Stomach (tissue), 9 donors: Measurements from ENCODE around the gene MAN1A1. TPM values are rescaled to one million over a fixed set of nuclear protein-coding genes. Genes with fewer than 3 reads are reported as not detected.
A peak's percentile ranks its signal among the peaks of the same experiment; 100 is the strongest.

Experiments used
- DNase-seq, 2 donors: peaks; one replicate each; pipeline versions ENCODE4 v3.0.0 to v3.0.0-alpha.2; 2013 to 2019
- H3K27ac ChIP-seq, 5 donors: fragments of 200-600 bp in 4 of 5; sonication (generic) in 4 of 5; one replicate each; pipeline ENCODE4 v1.5.1; 2013 to 2019; ENCODE audit warnings: mild to moderate bottlenecking in 1 of 5, moderate library complexity in 1 of 5
- H3K27me3 ChIP-seq, 3 donors: fragments of 200-600 bp; sonication (generic); one replicate each; pipeline ENCODE4 v1.5.1; 2017 to 2019; ENCODE audit warnings: mixed run types in 1 of 3
- H3K36me3 ChIP-seq, 4 donors: fragments of 200-600 bp; sonication (generic); 1 replicate in 3 of 4; 2 replicates in 1 of 4; pipeline ENCODE4 v1.5.1; 2016 to 2019
- H3K4me1 ChIP-seq, 4 donors: fragments of 200-600 bp; sonication (generic); one replicate each; pipeline ENCODE4 v1.5.1; 2016 to 2019
- H3K4me3 ChIP-seq, 4 donors: fragments of 200-600 bp; sonication (generic) in 3 of 4; one replicate each; pipeline ENCODE4 v1.5.1; 2016 to 2019; ENCODE audit warnings: mild to moderate bottlenecking in 1 of 4
- H3K9me3 ChIP-seq, 4 donors: fragments of 200-600 bp; sonication (generic); one replicate each; pipeline ENCODE4 v1.5.1; 2016 to 2019
- CTCF ChIP-seq, 7 experiments: fragments of 450-650 bp in 4 of 7; fragments of 200-600 bp in 3 of 7; sonication (generic) in 3 of 7; IDR thresholded peaks; one replicate each; pipeline ENCODE4 v1.5.1; 2016 to 2019; ENCODE audit warnings: antibody characterized with exemption in 7 of 7, control low read depth in 2 of 7, mild to moderate bottlenecking in 1 of 7
- EP300 ChIP-seq: sonication (generic); formaldehyde crosslinking; IDR thresholded peaks from one replicate; pipeline ENCODE4 v1.6.1; 2017; ENCODE audit warnings: antibody characterized with exemption
- POLR2A ChIP-seq, 4 donors: fragments of 450-650 bp; IDR thresholded peaks; one replicate each; pipeline ENCODE4 v1.6.1; 2016; ENCODE audit warnings: antibody characterized with exemption in 4 of 4, control low read depth in 2 of 4, mild to moderate bottlenecking in 1 of 4, moderate library complexity in 1 of 4
- POLR2AphosphoS5 ChIP-seq, 3 donors: sonication (generic); formaldehyde crosslinking; IDR thresholded peaks; one replicate each; pipeline ENCODE4 v1.6.1; 2016; ENCODE audit warnings: antibody characterized with exemption in 3 of 3
- WGBS, 5 donors: extraction: QIAGEN DNeasy Blood & Tissue Kit in 3 of 5; methylation state at CpG; one replicate each; pipeline versions ENCODE4 v1.1.5 to v1.1.7; 2013 to 2018; 5-methylcytosine and 5-hydroxymethylcytosine counted together
- intact Hi-C: fragments of 100-400 bp; cut with DNase I; formaldehyde crosslinking; loops from one replicate; pipeline ENCODE4 v1.15.1; 2023; ENCODE audit warnings: low total_unique reads
- polyA plus RNA-seq, 3 donors: library from polyadenylated mRNA; stranded (reverse); fragments of 200-250 nt; gene quantifications; one replicate each; pipeline ENCODE4 v1.2.3, GENCODE V29; 2013
- total RNA-seq, 5 donors: library from RNA; depleted of rRNA; stranded (reverse); fragments of >200 nt; gene quantifications; one replicate each; pipeline versions ENCODE4 v1.1.0 to v1.2.3, GENCODE V29; 2014 to 2016
- donor health status: healthy with polysubstance abuse.
- donor health status: Bipolar disorder and iron deficiency.
- donor health status: healthy.

Gene MAN1A1
- total and polyA plus RNA-seq, 8 donors: 8.0 to 132 (median 47.9) TPM

DNA sequence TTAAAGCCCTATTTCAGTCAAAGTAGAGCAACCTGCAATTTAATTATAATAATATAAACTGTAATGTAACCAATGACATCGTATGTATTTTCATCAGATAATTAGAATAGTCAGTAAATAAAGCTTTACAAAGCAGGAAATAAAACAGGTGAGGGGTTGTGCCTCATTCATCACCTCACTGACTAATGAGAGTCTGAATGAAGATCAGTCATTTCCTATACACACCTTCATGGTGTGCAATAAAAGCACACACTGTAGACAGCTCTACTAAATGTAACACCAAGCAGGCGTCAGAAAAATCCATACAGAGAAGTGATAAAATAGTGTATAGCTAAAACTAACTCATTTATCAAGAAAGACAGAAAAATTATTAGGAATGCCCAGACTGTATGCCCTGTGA is 105.9 kb downstream of the MAN1A1 start:
- Histone ChIP-seq H3K4me3 (no peak overlapping the region), H3K9me3 (no peaks in the 10 kb centered on the region), H3K27me3 (no peaks in the 10 kb centered on the region), H3K27ac (no peak overlapping the region), H3K36me3 (peaks cover 0 to 23% (median 21%) of the 10 kb centered on the region in 4 donors), H3K4me1 (peaks cover 0 to 12% (median 6%) of the 10 kb centered on the region in 4 donors)
- intact Hi-C loops: no loop called here
- no peak for DNase-seq
- 81 to 88% (median 83%) methylated on average over 2 of the region's 2 CpGs for WGBS, 5 donors
- TF ChIP-seq EP300 (no peak), POLR2AphosphoS5 (IDR thresholded peaks at IDR 0.05) (no peak), POLR2A (IDR thresholded peaks at IDR 0.05) (no peak), CTCF (IDR thresholded peaks at IDR 0.05) (no peak)

DNA sequence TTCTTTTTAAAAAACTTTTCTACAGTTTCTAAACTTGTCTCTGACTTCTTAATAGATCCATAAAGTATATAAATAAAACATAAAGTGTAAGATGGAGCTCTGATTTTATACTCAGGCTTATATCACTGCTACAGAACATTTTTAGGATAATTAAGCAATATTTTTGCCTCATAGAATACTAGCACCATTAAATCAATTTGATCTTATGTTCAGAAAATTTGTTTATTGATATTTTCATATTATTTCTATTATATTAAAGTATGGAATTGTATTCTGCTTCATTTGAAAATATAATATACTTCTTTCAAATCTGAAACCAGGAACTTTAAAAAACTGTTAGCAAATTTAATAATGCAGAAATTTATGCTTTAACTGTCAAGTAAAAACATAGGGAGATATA is 106.5 kb downstream of the MAN1A1 start:
- Histone ChIP-seq H3K4me3 (no peak overlapping the region), H3K27me3 (no peaks in the 10 kb centered on the region), H3K9me3 (no peaks in the 10 kb centered on the region), H3K4me1 (peaks cover 0 to 12% (median 6%) of the 10 kb centered on the region in 4 donors), H3K27ac (no peak overlapping the region), H3K36me3 (peaks cover 0 to 21% (median 20%) of the 10 kb centered on the region in 4 donors)
- intact Hi-C loops: no loop called here
- TF ChIP-seq POLR2A (IDR thresholded peaks at IDR 0.05) (no peak), EP300 (no peak), POLR2AphosphoS5 (IDR thresholded peaks at IDR 0.05) (no peak), CTCF (IDR thresholded peaks at IDR 0.05) (no peak)
- DNase-seq: no peak

DNA sequence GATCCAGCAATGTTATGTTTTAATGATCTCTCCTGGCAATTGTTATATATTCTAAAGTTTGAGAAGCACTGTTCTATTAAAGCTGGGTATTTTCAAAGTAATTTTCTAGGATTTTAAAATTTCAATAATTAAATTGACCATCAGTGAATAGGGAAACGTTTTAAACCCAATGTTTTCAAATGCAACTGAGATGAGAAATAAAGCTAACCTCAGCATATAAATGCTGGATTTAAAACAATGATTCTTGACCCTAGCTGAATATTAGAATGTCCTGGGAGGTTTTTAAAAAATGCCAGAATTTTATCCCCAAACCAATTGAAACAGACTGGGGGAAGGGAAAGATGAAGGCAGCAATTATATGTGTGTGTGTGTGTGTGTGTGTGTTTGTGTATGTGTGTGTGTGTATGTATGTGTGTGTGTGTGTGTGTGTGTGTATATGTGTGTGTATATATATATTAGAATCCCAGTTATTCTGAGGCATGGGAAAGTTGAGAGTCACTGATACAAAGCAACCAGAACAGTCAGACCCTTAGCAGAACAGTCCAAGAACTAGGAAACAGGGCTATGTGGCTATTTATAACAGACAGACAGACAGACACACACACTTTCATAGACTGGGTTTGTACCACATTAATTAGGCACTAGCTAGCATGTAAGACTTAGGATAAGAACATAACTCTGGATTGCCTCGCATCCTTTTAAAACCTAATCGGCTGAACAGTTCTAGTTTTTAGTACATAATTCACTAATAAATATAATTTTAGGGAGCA is 107.8 kb downstream of the MAN1A1 start:
- Histone ChIP-seq H3K27me3 (no peaks in the 10 kb centered on the region), H3K27ac (peak overlapping the region in 1 of 5 donors; percentile 39), H3K36me3 (peaks cover 0 to 8% (median 8%) of the 10 kb centered on the region in 4 donors), H3K4me3 (no peak overlapping the region), H3K4me1 (peaks cover 0 to 12% (median 6%) of the 10 kb centered on the region in 4 donors), H3K9me3 (no peaks in the 10 kb centered on the region)
- intact Hi-C loops: no loop called here
- no peak for DNase-seq
- no peak for TF ChIP-seq POLR2A (IDR thresholded peaks at IDR 0.05)
- TF ChIP-seq POLR2AphosphoS5 (IDR thresholded peaks at IDR 0.05): no peak
- TF ChIP-seq EP300: no peak
- TF ChIP-seq CTCF (IDR thresholded peaks at IDR 0.05): no peak
- 75 to 84% (median 80%) methylated on average over 3 of the region's 3 CpGs for WGBS, 5 donors

DNA sequence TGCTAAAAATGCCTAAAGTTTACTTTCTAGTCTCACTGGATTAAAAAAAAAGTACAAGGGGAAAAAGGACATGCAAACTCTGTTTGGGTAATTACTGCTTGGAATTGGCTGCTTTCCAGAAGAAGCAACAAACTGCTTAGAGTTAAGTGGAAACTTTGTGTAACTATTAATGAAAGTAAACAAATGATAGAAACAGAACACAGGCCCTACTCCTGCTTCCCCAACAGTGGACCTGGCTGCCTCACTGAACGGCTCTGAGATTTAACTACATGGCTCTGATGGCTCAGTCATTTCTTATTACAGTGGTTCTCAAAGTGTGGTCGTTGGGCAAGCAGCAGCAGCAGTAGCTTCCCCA is 108.5 kb downstream of the MAN1A1 start:
- H3K27me3 ChIP-seq: no peaks in the 10 kb centered on the region
- H3K4me1 ChIP-seq: peaks cover 0 to 12% (median 6%) of the 10 kb centered on the region in 4 donors
- TF ChIP-seq EP300 (no peak), POLR2AphosphoS5 (IDR thresholded peaks at IDR 0.05) (peak in 2 of 3 donors; percentile 34 to 38), CTCF (IDR thresholded peaks at IDR 0.05) (no peak)
- no peak overlapping the region for H3K4me3 ChIP-seq
- peak in 1 of 2 donors; percentile 75 for DNase-seq
- no peaks in the 10 kb centered on the region for H3K9me3 ChIP-seq
- peaks cover 0 to 7% (median 2%) of the 10 kb centered on the region in 4 donors for H3K36me3 ChIP-seq
- intact Hi-C loops: no loop called here
- H3K27ac ChIP-seq: peak overlapping the region in 3 of 5 donors; percentile 34 to 45 (median 39)
- 13 to 22% (median 16%) methylated on average over 2 of the region's 2 CpGs for WGBS, 5 donors
